NCI-H1417 (cell line): Measurements from ENCODE around the gene CACNG7.
"Not testable (repeated sequence)": the region's sequence is repeated elsewhere in the genome, so short reads cannot be mapped to it uniquely, and the experiment has no call there.

Experiments
- DNase-seq, 3 experiments: peaks; one replicate each; lab custom pipeline; 2025; lab: John Stamatoyannopoulos, UW

CACNG7 gene

DNA sequence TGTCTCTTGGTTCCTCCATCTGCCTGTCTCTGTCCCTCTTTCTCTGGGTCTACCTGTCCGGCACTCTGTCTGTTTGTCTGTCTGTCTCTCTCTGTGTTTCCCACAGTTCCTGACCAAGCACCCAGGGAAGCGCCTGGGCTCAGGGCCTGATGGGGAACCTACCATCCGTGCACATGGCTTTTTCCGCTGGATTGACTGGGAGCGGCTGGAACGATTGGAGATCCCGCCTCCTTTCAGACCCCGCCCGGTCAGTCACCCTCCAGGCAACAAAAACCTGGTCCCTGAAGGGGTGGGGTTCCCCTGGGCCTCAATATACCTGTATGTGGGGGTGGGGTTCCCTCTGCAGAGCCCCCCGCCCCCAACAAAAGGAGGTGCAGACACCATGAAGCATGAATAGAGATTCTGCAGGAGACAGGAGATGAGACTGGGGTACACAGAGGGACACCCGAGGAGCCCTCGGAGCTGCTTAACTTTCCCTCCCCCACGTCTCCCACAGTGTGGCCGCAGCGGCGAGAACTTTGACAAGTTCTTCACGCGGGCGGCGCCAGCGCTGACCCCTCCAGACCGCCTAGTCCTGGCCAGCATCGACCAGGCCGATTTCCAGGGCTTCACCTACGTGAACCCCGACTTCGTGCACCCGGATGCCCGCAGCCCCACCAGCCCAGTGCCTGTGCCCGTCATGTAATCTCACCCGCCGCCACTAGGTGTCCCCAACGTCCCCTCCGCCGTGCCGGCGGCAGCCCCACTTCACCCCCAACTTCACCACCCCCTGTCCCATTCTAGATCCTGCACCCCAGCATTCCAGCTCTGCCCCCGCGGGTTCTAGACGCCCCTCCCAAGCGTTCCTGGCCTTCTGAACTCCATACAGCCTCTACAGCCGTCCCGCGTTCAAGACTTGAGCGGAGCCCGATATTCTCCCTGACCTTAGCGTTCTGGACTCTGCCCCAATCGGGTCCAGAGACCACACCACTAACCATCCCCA, 2.6 kb upstream of the CACNG7 start:
- DNase-seq = no peak

DNA sequence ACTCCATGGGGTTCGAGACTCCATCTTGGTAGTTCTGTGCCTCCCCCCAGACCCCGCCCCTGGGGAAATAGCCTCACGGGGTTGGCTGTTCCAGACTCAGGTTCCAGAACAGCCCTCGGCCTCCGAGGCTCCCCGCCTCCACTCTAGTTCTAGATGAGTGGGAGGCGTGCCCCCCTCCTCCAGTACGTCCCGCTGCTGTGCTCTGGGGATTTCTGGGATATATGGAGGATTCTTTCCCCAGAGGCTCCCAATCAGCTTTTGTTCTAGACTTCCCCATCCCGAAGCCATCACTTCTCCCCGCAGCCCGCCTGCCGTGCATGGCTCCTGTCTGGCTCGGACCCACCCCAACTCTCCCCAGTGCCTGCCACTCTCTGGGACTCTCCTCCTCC, 1.9 kb upstream of the CACNG7 start:
- no peak for DNase-seq

DNA sequence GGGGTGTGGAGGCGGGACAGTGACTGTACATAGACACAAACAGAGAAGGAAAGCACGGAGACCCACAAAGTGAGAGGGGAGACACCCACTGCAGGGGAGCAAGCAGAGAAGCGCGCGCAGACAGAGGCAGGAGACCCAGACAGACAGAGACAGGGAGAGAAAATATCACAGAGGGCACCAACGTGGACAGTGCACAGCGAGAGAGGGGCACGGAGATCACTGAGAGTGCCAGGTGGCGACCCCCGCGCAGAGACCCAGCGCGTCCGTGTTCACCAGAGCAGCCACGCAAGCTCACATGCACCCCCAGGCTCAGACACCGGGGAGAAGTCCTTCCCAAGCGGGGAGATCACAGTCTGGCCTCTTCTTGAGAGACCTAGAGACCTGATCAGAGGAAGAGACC, 1.4 kb upstream of the CACNG7 start:
- DNase-seq = no peak

DNA sequence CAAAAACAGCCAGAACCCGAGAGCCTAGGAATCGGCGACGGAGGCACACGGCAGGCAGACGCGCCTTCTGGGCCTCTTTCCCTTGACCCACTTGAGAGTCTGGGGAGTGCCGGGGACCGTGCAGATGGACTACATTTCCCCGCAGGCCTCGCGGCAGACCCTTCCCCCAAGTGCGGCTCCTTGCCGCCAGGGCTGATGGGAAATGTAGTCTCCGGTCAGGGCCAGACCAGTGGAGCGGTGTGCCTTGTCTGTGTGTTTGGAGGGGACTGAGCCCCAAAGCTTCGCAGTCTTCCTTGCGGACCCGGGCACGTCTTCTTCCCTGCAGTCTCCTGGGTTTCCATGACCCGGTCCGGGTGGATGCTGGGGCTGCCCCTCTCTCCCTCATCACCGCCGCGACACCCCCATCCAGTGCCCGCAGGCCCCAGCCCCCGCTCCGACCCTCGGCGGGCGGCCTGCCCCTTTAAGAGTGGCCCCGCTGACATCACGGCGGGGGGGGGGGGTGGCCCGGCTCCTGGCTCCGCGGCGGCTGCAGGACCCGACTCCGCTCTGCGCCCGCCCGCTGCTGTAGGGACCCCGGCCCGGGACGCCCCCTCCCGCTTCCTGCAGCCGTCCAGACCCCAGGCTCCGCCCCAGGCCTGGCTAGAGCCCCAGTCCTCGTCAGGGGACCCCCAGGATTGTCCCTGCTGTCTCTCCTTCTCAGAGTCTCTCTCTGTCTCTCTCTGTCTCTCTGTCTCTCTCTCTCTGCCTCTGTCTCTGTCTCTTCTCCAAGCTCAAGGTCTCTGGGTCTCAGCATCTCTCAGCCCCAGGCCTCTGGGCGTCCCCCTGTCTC, 758 bp upstream of the CACNG7 start:
- DNase-seq = peak in 1 of 3 experiments; percentile 14

DNA sequence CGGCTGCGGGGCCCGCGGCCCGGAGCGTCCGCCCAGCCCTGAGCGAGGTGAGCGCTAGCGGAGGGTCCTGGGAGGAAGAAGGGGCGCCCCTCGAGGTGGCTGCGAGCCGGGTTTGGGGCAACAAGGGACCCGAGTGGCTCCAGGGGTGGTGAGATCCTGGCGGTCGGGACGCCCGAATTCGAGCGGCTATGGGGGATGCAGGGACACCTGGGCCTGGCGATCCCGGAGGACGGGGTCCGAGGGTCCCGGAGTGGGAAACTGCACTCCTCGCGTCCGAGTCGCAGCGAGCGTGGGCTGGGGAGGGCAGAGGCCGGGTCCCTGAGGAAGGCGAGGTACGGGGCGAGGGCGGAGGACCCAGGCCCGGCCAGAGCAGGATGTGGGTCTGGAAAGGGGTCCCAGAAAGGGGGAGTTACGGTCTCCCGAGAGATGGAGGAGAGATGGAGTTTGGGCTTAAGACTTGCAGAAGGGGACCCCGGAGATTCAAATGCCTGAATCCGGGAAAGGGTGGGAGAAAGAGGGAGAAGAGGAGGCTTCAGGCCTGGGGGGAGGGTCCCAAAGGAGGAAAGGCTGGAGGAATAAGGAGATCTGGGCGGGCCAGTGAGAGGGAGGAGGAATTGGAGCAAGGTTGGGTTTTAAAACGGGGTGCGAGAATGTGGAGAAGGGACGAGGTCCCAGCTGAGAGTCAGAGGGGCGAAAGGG, 542 bp downstream of the CACNG7 start:
- no peak for DNase-seq

DNA sequence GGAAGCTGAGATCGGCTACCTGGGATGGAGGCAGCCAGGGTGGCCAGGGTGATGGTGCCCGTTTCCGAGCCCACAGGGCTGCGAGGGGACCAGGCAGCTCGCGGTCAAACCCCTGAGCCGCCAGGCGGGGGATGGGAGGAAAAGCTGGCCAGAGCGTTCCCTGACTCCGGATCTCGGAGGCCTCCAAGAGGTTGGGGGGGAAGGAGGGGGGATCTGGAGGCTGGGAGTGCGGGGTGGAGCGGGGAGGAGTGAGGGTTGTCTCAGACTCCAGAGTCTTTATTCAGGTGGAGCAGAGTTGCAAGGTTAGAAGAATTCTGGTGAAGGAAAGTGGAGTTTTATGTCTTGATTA, 1.1 kb downstream of the CACNG7 start:
- no peak for DNase-seq

DNA sequence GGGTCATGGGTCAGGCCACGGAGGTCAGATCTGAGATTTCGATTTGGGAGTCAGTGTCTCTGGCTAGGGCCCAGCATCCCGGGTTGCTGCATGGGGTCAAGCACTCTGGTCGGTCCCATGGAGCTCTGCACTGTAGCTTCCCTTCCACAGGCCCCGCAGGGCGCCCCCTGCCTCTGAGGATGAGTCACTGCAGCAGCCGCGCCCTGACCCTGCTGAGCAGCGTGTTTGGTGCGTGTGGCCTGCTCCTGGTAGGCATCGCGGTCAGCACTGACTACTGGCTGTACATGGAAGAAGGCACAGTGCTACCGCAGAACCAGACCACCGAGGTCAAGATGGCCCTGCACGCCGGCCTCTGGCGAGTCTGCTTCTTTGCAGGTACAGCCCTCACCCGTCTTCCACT, 3.6 kb downstream of the CACNG7 start:
- DNase-seq = no peak

DNA sequence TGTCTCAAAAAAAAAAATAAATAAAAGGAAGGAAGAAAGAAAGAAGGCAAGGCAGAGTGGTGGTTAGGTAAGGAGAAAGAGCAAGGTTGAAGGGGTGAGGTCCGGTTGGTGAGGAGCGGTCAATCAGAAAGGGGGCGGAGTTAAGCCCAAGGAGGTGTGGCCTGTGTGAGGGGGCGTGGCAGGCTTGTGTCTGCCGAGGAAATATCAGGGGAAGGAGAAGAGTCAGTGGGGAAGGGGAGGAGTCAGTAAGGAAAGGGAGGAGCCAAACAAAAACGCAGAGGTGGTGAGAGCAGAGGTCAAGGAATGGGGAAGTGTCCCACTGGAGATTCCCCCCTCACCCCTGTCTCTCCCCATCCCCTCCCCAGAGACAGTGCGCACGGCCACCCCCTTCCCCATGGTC, 5.9 kb downstream of the CACNG7 start:
- no peak for DNase-seq

DNA sequence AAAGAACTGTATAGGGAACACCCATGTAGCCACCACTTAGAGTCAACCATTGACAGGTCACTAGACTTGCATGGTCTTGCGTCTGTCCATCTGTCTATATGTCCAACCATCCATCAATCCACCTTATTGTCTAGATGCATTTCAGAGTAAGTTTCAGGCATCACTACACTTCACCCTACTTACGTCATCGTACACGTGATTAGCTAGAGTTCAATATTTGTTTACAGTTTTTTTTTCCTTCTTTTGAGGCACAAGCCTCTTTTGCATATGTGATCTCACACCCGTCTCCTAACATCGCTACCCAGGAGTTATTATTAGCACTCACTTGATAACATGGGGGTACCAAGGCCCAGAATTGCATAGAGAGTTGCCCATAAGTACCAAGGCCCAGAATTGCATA, 6.9 kb downstream of the CACNG7 start:
- no peak for DNase-seq

DNA sequence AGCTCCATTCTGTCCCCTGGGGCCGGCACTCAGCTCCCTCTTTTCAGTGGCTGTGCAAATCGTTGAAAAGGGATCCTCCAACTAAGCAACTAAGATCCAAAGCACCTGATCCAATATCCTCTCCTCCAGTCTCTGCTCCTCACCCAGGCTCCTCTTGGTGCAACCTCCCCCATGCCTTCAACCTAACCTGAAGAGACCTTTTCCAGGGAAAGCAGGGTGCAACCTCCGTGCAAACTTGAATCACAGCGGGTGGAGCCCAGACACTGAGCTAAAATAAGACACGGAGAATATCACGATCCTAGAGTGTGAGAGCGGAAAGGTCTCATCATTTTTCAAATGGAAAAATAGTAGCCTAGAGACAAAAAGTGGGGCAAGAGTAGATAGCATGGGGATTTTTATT, 8.3 kb downstream of the CACNG7 start:
- no peak for DNase-seq

DNA sequence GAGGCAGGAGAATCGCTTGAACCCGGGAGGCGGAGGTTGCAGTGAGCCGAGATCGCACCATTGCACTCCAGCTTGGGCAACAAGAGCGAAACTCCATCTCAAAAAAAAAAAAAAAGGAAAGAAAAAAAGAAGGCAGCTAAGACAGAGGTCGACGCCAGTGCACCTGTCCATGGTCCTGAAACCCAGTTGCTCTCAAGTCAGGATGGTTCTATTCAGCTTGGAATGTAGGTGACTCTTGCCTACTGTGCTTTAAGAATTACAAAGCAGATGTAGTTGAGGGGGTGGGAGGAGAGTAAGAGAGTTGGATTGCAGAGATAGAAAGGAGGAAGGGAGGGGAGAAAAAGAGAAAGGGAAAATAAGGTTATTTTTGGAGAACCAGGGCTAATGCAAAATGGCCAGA, 18.7 kb downstream of the CACNG7 start:
- no peak for DNase-seq

DNA sequence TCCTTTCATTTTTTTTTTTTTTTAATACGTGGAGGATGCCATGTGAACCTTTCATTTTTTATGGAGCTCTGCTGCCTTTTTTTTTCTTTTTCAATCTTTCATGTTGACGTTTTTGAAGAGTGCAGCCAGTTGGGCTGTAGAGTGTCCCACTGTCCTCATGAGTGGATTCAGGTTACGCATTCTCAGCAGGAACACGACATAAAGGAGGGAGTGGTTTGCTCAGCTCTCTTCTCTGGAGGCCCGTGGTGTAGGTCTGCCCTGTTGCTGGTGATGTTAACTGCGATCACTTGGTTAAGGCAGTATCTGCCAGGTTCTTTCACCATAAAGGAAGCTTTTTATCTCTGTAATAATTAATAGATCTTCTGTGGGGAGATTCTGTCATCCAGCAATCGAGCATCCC, 27.0 kb downstream of the CACNG7 start:
- DNase-seq = peak in 1 of 3 experiments; percentile 21

DNA sequence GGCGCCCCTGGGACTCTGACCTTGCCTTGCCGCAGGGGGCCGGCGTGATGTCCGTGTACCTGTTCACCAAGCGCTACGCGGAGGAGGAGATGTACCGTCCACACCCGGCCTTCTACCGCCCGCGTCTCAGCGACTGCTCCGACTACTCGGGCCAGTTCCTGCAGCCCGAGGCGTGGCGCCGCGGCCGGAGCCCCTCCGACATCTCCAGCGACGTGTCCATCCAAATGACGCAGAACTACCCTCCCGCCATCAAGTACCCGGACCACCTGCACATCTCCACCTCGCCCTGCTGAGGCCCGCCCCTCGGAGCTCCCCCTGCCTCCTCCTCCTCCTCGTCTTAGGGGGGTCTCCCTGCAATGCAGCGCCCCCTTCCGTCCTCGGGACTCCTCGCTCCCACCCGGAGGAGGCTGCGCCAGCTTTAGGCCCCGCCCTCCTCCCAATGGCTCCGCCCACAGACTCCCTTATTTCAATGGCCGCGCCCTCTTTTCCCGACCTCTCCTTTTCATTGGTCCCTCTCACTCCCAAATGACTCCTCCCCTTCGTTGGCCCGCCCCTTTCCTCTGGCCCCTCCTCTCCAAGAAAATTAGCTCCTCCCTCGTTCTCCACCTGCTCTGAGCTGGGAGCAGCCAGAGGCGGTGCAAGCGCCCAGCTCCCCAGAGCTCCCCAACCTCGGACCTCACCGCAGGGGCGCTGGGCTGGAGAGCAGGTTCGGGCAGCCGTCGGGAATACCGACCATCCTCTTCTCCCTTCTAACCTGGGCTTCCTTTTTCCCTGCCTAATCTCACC, 33.1 kb downstream of the CACNG7 start:
- DNase-seq = no peak

DNA sequence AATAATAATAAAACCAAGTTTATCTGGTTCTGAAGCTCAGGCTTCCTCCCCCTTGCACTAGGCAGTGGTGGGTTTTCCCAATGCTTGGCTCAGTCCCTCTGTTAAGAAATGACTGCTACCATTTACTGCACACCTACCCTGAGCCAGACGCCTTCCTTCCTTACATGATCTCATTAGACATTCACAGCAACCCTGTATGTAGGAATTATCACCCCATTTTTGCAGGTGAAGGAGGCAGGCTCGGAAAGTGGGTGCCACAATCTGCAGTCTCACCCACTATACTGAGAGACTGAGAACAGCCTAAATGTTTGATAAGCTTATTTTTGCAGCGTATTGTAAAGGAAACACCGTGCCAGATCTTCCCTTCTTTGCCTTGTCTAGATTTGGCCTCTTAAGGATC, 35.3 kb downstream of the CACNG7 start:
- DNase-seq = no peak

DNA sequence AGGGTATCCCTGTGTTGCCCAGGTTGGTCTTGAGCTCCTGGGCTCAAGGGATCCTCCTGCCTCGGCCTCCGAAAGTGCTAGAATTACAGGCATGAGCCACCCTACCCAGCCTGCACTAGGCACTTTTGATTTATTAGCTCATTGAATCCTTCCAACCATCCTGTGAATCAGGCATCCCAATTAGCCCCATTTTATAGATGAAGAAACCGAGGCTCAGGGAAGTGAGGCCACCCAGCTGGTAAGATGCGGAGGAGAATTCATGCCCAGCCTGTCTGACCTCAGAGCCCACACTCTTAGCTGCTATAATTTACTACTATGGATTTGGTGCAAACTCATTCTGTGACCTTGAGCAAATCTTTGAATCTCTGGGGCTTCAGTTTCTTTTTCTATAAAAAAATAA, 35.9 kb downstream of the CACNG7 start:
- no peak for DNase-seq

DNA sequence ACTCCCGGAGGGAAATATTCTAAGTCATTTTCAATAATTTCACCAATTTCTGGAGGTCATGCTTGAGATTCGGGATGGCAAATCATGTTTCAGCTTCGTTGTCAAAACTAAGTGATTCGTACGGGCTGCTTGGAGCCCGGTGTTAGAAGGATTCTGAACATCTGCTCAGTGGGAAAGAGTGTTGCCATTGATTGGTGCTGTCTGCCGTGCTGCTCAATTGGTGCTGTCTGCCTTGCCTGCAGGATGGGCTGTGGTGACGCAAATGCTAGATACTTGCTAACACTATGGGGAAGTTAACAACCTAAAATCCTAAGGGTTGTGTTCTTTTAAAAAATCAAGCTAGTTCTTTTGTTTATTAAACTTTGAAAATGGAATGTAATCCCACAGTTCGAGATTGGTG, 36.4 kb downstream of the CACNG7 start:
- DNase-seq = no peak

DNA sequence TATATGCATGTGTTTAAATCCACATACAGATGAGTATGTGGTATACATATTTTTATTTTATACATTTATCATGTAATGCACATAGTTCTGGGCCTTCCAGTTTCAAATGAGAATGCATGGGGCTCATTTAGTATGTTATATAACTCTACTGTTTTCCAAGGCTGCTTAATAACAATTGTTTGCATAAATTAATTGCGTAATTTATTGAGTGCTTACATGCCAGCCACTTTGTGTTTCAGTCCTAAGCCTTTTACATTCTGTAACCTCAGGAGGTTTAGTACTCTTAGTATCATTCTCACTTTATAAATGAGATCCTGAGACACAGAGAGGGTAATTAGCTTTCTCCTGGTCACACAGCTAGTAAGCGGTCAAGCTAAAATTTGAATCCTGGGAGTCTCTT, 36.9 kb downstream of the CACNG7 start:
- no peak for DNase-seq

DNA sequence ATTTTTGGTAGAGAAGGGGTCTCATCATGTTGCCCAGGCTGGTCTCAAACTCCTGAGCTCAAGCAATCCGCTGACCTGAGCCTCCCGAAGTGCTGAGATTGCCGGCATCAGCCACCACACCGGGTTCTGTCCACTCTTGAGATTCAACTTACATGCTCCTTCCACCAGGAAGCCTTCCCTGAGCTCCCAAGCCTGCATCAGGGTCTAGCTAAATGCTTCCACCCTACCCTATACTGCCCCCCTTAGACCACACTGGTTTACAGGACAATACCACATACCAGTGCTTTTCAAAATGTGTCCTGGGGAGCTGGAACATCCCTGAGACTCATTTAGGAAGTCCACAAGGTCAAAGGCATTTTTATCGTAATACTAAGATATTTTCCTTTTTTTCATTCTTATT, 38.5 kb downstream of the CACNG7 start:
- no peak for DNase-seq

DNA sequence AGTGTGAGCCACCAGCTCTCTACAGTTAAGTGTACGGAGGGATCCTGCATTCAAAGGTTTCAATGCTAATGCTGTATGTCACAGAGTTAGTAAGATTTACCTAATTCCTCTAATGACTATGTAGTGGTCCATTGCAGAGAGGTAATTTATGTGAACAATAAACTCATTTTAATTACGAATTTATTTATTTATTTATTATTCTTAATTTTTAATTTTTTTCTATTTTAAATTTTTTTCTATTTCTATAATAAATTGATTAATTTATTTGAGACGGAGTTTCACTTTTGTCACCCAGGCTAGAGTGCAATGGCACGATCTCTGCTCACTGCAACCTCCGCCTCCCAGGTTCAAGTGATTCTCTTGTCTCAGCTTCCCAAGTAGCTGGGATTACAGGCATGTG, 39.5 kb downstream of the CACNG7 start:
- DNase-seq = not testable (repeated sequence)

DNA sequence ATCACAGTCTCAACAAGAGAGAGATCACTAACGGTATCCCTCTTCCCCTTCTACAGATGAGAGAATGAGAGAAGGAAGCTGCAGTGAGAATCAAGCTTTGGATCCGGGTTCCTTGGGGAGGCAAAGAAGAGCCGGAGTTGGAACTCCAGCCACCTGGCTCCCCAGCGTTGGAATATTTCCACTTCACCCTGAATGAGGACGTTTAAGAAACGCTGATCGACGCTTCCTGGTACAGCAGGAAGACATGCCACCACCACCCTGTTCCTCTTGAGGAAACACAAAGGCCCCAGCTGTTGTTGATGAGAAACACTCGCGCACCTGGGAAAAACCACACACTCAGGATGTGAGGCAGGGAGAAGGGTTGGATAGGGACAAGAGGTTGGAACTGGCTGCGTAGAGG, 42.4 kb downstream of the CACNG7 start:
- no peak for DNase-seq

DNA sequence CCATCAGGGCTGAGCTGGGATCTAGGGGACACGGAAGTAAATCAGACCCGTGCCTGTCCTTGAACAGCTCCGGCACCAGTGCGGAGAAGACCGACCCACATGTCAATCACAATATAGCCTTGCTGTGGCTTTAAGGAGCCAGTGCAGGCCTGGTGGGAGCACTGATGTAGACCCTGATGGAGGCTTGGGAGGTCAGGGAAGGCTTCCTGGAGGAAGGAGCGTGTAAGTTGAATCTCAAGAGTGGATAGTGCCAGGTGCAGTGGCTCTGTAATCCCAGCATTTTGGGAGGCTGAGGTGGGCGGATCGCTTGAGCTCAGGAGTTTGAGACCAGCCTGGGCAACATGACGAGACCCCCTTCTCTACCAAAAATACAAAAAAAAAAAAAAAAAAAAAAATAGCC, 42.9 kb downstream of the CACNG7 start:
- no peak for DNase-seq

DNA sequence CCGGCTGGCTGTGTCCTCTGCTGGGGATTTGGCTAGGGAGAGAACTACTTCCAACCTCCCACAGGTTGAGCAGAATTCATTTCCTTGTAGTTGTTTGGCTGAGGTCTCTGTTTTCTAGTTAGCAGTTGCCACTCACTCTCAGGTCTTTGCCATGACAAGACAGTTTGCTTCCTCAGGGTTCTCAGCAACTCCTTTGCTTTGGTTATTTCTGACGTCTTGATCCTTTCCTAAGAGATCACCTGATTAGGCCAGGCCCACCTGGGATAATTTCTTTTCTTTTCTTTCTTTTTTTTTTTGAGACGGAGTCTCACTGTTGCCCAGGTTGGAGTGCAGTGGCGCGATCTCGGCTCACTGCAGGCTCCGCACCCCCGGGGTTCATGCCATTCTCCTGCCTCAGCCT, 44.3 kb downstream of the CACNG7 start:
- DNase-seq = no peak
